Adipocyte (in vitro differentiated cells): Measurements from ENCODE around the gene FAM181A.

Source experiments
- DNase-seq: peaks from one replicate; pipeline ENCODE4 v3.0.0-alpha.2; 2015; ENCODE audit warnings: low read depth
- H3K27me3 ChIP-seq: replicated peaks from 2 replicates; pipeline ENCODE4 v1.7.0; 2013; ENCODE audit warnings: mild to moderate bottlenecking, low read length, moderate library complexity; ENCODE audit not compliant: control insufficient read depth, insufficient read depth
- H3K36me3 ChIP-seq: 2 replicates; pipeline ENCODE4 v1.7.0; 2013; ENCODE audit warnings: low read length, mild to moderate bottlenecking, moderate library complexity; ENCODE audit not compliant: control insufficient read depth, insufficient read depth, severe bottlenecking
- H3K4me1 ChIP-seq: 2 replicates; pipeline ENCODE4 v1.7.0; 2013; ENCODE audit warnings: mild to moderate bottlenecking, low read length, moderate library complexity; ENCODE audit not compliant: control insufficient read depth, insufficient read depth
- H3K4me3 ChIP-seq: 2 replicates; pipeline ENCODE4 v1.7.0; 2013; ENCODE audit warnings: mild to moderate bottlenecking, low read length, moderate library complexity
- H3K9ac ChIP-seq: 2 replicates; pipeline ENCODE4 v1.7.0; 2013; ENCODE audit warnings: mild to moderate bottlenecking, low read length, moderate library complexity
- H3K9me3 ChIP-seq: 2 replicates; pipeline ENCODE4 v1.7.0; 2013; ENCODE audit warnings: mild to moderate bottlenecking, low read length, moderate library complexity; ENCODE audit not compliant: control insufficient read depth

The FAM181A gene

GRCh38 chr14:93978735-93979134, 51.6 kb downstream of the FAM181A start:
- Histone ChIP-seq H3K27me3 (no peaks in the 10 kb centered on the region), H3K36me3 (no peaks in the 10 kb centered on the region), H3K9me3 (peaks cover 4% of the 10 kb centered on the region), H3K4me3 (no peak overlapping the region), H3K4me1 (peaks cover 7% of the 10 kb centered on the region), H3K9ac (no peak overlapping the region)
- no peak for DNase-seq
